Endothelial cell of umbilical vein (primary cell): ENCODE measurements around the gene WSB1. TPM values are rescaled to one million over a fixed set of nuclear protein-coding genes. Genes with fewer than 3 reads are reported as not detected.
A peak's percentile ranks its signal among the peaks of the same experiment; 100 is the strongest.

Experiments used
- BruUV-seq: library from RNA; stranded (reverse); fragments of 400-500 nt; replicated peaks from 2 replicates; lab custom pipeline; 2021; lab: Mats Ljungman, UMichigan
- CTCF ChIA-PET: fragments of 300-600, 350-600 bp; sonication (Branson Sonifier 250); formaldehyde crosslinking; loops from one replicate; lab custom pipeline; 2021; ENCODE audit warnings: antibody characterized with exemption, inconsistent platforms; lab: Charles Lee
- POLR2A ChIA-PET: fragments of 300-600, 350-600 bp; sonication (Branson Sonifier 250); formaldehyde crosslinking; loops from one replicate; lab custom pipeline; 2021; ENCODE audit warnings: antibody characterized with exemption, inconsistent platforms; lab: Charles Lee
- DNase-seq: peaks from one replicate; pipeline ENCODE4 v3.0.0-alpha.2; 2011; ENCODE audit warnings: low read depth, low spot score
- FAIRE-seq: peaks from 2 replicates; lab custom pipeline; 2011; peaks lifted over from hg19 to GRCh38; lab: Jason Lieb, UNC
- H2AFZ ChIP-seq: 2 replicates; pipeline ENCODE4 v1.6.0; 2012; ENCODE audit warnings: low read depth, low read length, control low read depth, inconsistent platforms
- H3K27ac ChIP-seq: 2 replicates; pipeline ENCODE4 v1.5.1; 2011; ENCODE audit warnings: low read depth, mild to moderate bottlenecking, control low read depth, low read length, moderate library complexity; ENCODE audit not compliant: insufficient read depth
- H3K27me3 ChIP-seq, 2 experiments: 2 replicates each; pipeline versions ENCODE4 v1.6.0 to v1.6.1; 2011; ENCODE audit warnings: low read length in 2 of 2, mixed read lengths in 1 of 2; ENCODE audit not compliant: control insufficient read depth in 2 of 2, insufficient read depth in 2 of 2
- H3K36me3 ChIP-seq, 2 experiments: 2 replicates in 1 of 2; 3 replicates in 1 of 2; pipeline ENCODE4 v1.5.1; 2011; ENCODE audit warnings: low read length in 2 of 2, mild to moderate bottlenecking in 1 of 2, moderate library complexity in 1 of 2; ENCODE audit not compliant: control insufficient read depth in 2 of 2, insufficient read depth in 2 of 2; ENCODE audit errors: extremely low read depth in 1 of 2
- H3K4me1 ChIP-seq: 3 replicates; pipeline ENCODE4 v1.5.1; 2011; ENCODE audit warnings: mild to moderate bottlenecking, low read length; ENCODE audit not compliant: control insufficient read depth, insufficient read depth; ENCODE audit errors: extremely low read depth
- H3K4me2 ChIP-seq: 2 replicates; pipeline ENCODE4 v1.6.1; 2011; ENCODE audit warnings: low read length, control low read depth, mixed read lengths; ENCODE audit not compliant: insufficient read depth
- H3K4me3 ChIP-seq, 3 experiments: fragments of 200-600 bp in 1 of 3; sonication (generic), shearing (Covaris generic) in 1 of 3; replicated peaks in 1 of 3; 2 replicates each; pipeline ENCODE4 v1.5.1; 2011 to 2016; ENCODE audit warnings: control low read depth in 3 of 3, low read length in 3 of 3, mild to moderate bottlenecking in 2 of 3, inconsistent platforms in 1 of 3, low read depth in 1 of 3, moderate library complexity in 1 of 3; ENCODE audit not compliant: insufficient read depth in 1 of 3
- H3K79me2 ChIP-seq: 2 replicates; pipeline ENCODE4 v1.6.0; 2012; ENCODE audit warnings: low read length, inconsistent platforms; ENCODE audit not compliant: control insufficient read depth, insufficient read depth
- H3K9ac ChIP-seq: replicated peaks from 2 replicates; pipeline ENCODE3; 2011; ENCODE audit warnings: low read length, control low read depth; ENCODE audit not compliant: insufficient read depth; ENCODE audit errors: extremely low read depth
- H3K9me1 ChIP-seq: replicated peaks from 3 replicates; pipeline ENCODE4 v1.6.0; 2011; ENCODE audit warnings: mild to moderate bottlenecking, low read length; ENCODE audit not compliant: control insufficient read depth, insufficient read depth; ENCODE audit errors: extremely low read depth
- H3K9me3 ChIP-seq: replicated peaks from 2 replicates; pipeline ENCODE4 v1.5.1; 2012; ENCODE audit warnings: low read length, inconsistent platforms; ENCODE audit not compliant: control insufficient read depth, insufficient read depth
- H4K20me1 ChIP-seq: replicated peaks from 2 replicates; pipeline ENCODE3; 2011; ENCODE audit warnings: mild to moderate bottlenecking, low read length; ENCODE audit not compliant: control insufficient read depth, insufficient read depth; ENCODE audit errors: extremely low read depth
- EZH2 ChIP-seq: IDR thresholded peaks from 2 replicates; pipeline ENCODE4 v1.6.1; 2012; ENCODE audit warnings: borderline replicate concordance, low read depth, mild to moderate bottlenecking, moderate library complexity, low read length, inconsistent platforms; ENCODE audit not compliant: severe bottlenecking
- FOS ChIP-seq: IDR thresholded peaks from 2 replicates; pipeline ENCODE4 v1.6.1; 2011; ENCODE audit warnings: mild to moderate bottlenecking, low read length, moderate library complexity, borderline replicate concordance; ENCODE audit not compliant: insufficient read depth
- GATA2 ChIP-seq: IDR thresholded peaks from 2 replicates; pipeline ENCODE4 v1.7.0; 2011; ENCODE audit warnings: low read depth, mild to moderate bottlenecking, moderate library complexity, mixed read lengths, low read length; ENCODE audit not compliant: insufficient read length, insufficient read depth
- JUN ChIP-seq: IDR thresholded peaks from 2 replicates; pipeline ENCODE4 v1.6.1; 2011; ENCODE audit warnings: borderline replicate concordance, low read depth; ENCODE audit not compliant: insufficient read length, insufficient read depth
- MYC ChIP-seq: IDR thresholded peaks from one replicate; pipeline ENCODE4 v1.6.1; 2011; ENCODE audit warnings: mild to moderate bottlenecking, low read depth, low read length
- POLR2A ChIP-seq: IDR thresholded peaks from 2 replicates; pipeline ENCODE4 v1.6.1; 2012; ENCODE audit warnings: low read depth, mild to moderate bottlenecking, control low read depth, low read length
- POLR2AphosphoS5 ChIP-seq: IDR thresholded peaks from 2 replicates; pipeline ENCODE4 v1.6.1; 2012; ENCODE audit warnings: low read depth, mild to moderate bottlenecking, control low read depth, low read length, moderate library complexity; ENCODE audit not compliant: insufficient read depth
- dilution Hi-C: fragments of 300-500 bp; cut with MboI; formaldehyde crosslinking; loops from one replicate; pipeline ENCODE4 v1.15.0; 2019; ENCODE audit warnings: low sequenced_read_pairs; ENCODE audit not compliant: extremely low pct_ligation_motif_present
- intact Hi-C: fragments of 100-400 bp; cut with micrococcal nuclease; formaldehyde crosslinking; loops from one replicate; pipeline ENCODE4 v1.10.0; 2022
- polyA plus RNA-seq, 4 experiments: library from polyadenylated mRNA; depleted of rRNA in 3 of 4; stranded (reverse) in 3 of 4; unstranded in 1 of 4; fragments of >200 nt; gene quantifications; 2 replicates each; pipeline versions ENCODE4 v1.2.1 to v1.2.3, GENCODE V29; 2011 to 2012; ENCODE audit warnings: missing spikeins in 1 of 4
- total RNA-seq: library from RNA; stranded (reverse); gene quantifications from 2 replicates; pipeline ENCODE4 v1.2.3, GENCODE V29; 2021
- TF ChIP-seq, protein P1 (sequence below): IDR thresholded peaks from 2 replicates; pipeline ENCODE4 v1.6.1; 2011; ENCODE audit not compliant: insufficient read depth, insufficient read length
- TF ChIP-seq, protein P2 (sequence below), 2 donors: IDR thresholded peaks; 1 replicate in 1 of 2; 2 replicates in 1 of 2; pipeline ENCODE4 v1.5.1; 2011; ENCODE audit warnings: low read length in 2 of 2, mild to moderate bottlenecking in 2 of 2, moderate library complexity in 2 of 2, control low read depth in 1 of 2, inconsistent platforms in 1 of 2, low read depth in 1 of 2; ENCODE audit not compliant: insufficient read depth in 1 of 2; ENCODE audit errors: extremely low read depth in 1 of 2

WSB1 gene
- total and polyA plus RNA-seq, 2 donors (not counting 3 experiments of a cell fraction or from before 2014, with no cell fraction given), result 471 to 736 TPM

DNA sequence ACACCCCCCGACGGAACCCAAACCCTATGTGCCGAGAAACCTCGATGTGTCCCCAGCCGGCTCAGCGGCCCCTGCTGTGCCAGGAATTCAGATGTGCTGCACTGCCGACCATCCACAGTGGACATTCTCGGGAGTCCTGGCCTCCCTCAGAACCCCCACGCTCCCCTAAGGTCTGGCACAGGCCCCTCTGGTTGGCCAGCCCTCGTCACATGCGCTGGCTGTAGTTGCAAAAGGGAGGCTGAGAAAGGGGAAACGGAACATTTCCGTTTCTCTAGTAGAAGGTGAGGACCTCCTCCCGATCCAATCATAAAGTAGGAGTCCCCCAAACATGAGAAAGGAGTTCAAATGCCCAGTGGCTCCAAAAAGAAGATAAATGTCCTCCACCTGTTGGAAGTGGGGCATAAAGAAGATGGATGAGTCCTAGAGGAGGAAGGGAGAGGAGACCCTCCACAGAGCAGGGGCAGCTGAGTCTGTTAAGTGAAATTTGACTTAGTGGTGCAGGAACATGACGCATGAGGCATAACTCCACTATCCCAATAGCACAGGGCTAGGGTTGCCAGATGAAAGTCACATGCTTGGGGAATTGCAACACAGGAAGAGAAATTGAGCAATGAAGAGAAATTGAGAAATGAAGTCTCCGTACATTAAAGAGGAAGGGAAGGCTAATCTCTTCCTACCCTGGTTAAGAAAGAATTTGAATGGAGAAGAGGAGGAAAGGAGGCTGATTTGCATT lies 49.3 kb upstream of the WSB1 start:
- ChIA-PET CTCF (interaction anchor here (0.6 to 3.2 kb wide), 19 partner anchors 8 to 357 kb away, joined by 3 to 33 read pairs (median 6); partner anchors contain the start of gene WSB1), POLR2A (interaction anchor here (1.0 to 1.8 kb wide), 2 partner anchors 49 to 60 kb away, joined by 12 to 20 read pairs; partner anchors contain the start of gene WSB1)
- FAIRE-seq (peak; percentile 44), DNase-seq (peak; percentile 66)
- Histone ChIP-seq H3K79me2 (no peaks in the 10 kb centered on the region), H3K9ac (peak overlapping the region; percentile 22), H3K4me3 (no peak overlapping the region), H2AFZ (peak overlapping the region; percentile 79), H3K27ac (peak overlapping the region; percentile 32), H3K4me1 (peaks cover 27% of the 10 kb centered on the region), H3K4me2 (peak overlapping the region; percentile 64), H3K36me3 (no peaks in the 10 kb centered on the region), H3K27me3 (no peaks in the 10 kb centered on the region), H4K20me1 (no peaks in the 10 kb centered on the region), H3K9me3 (no peaks in the 10 kb centered on the region), H3K9me1 (no peaks in the 10 kb centered on the region)
- BruUV-seq, result no TSS peak
- intact Hi-C loops (loop anchor here (1.0 to 5.0 kb wide), 6 partner anchors 50 to 357 kb away; partner anchors contain the start of gene WSB1), dilution Hi-C loops (no loop called here)
- TF ChIP-seq, protein P1, sequence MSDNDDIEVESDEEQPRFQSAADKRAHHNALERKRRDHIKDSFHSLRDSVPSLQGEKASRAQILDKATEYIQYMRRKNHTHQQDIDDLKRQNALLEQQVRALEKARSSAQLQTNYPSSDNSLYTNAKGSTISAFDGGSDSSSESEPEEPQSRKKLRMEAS, result no peak
- TF ChIP-seq GATA2 (no peak), POLR2AphosphoS5 (no peak), EZH2 (no peak), POLR2A (no peak), FOS (no peak), MYC (no peak), JUN (no peak)
- TF ChIP-seq, protein P2, sequence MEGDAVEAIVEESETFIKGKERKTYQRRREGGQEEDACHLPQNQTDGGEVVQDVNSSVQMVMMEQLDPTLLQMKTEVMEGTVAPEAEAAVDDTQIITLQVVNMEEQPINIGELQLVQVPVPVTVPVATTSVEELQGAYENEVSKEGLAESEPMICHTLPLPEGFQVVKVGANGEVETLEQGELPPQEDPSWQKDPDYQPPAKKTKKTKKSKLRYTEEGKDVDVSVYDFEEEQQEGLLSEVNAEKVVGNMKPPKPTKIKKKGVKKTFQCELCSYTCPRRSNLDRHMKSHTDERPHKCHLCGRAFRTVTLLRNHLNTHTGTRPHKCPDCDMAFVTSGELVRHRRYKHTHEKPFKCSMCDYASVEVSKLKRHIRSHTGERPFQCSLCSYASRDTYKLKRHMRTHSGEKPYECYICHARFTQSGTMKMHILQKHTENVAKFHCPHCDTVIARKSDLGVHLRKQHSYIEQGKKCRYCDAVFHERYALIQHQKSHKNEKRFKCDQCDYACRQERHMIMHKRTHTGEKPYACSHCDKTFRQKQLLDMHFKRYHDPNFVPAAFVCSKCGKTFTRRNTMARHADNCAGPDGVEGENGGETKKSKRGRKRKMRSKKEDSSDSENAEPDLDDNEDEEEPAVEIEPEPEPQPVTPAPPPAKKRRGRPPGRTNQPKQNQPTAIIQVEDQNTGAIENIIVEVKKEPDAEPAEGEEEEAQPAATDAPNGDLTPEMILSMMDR (IDR thresholded peaks at IDR 0.05; ENCODE audit: extremely low read depth in 1 of 2, insufficient read depth in 1 of 2, low read depth in 1 of 2, low read length in 2 of 2), result no peak
